IPS DF 6.9 (cell line): ENCODE measurements around the gene NLRC4.

ENCODE experiments used
- DNase-seq: peaks from one replicate; pipeline ENCODE4 v3.0.0-alpha.2; 2013; ENCODE audit warnings: low read depth, low spot score
- H3K27ac ChIP-seq: one replicate; pipeline ENCODE4 v1.5.1; 2013; ENCODE audit warnings: low read length, control low read depth
- H3K27me3 ChIP-seq: 2 replicates; pipeline ENCODE4 v1.6.1; 2013; ENCODE audit warnings: mild to moderate bottlenecking, low read length; ENCODE audit not compliant: control insufficient read depth, insufficient read depth
- H3K36me3 ChIP-seq: 2 replicates; pipeline ENCODE4 v1.6.1; 2013; ENCODE audit warnings: low read length; ENCODE audit not compliant: control insufficient read depth, insufficient read depth
- H3K4me1 ChIP-seq: 2 replicates; pipeline ENCODE4 v1.6.1; 2013; ENCODE audit warnings: low read length; ENCODE audit not compliant: control insufficient read depth, insufficient read depth
- H3K4me3 ChIP-seq: 2 replicates; pipeline ENCODE4 v1.5.1; 2013; ENCODE audit warnings: mild to moderate bottlenecking, low read length
- H3K9me3 ChIP-seq: 2 replicates; pipeline ENCODE4 v1.6.1; 2013; ENCODE audit warnings: low read length, inconsistent platforms; ENCODE audit not compliant: control insufficient read depth, insufficient read depth
- WGBS: extraction: QIAGEN DNeasy Blood & Tissue Kit; methylation state at CpG from one replicate; pipeline ENCODE4 v1.1.7; 2013; ENCODE audit warnings: mixed read lengths, missing lambda C conversion rate; ENCODE audit not compliant: insufficient read length, insufficient coverage; 5-methylcytosine and 5-hydroxymethylcytosine counted together

Gene NLRC4

DNA sequence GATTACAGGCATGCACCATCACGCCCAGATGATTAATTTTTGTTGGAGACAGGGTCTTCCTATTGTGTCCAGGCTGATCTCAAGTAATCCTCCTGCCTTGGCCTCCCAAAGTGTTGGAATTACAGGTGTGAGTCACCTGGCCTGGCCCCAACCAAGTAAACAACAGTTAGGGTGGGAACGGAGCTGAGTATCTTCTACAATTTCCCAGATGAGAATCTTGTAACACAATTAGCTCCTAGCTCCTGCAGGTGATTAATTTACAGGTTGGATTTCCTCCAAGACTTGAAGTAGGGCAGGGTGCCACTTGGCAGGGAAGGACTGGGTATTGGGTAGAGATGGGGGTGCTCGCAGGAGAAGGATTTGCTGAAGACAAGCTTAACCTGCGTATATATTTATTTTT lies 17.8 kb downstream of the NLRC4 start:
- no CpG with 5 or more reads among the region's 4 CpGs for WGBS
- no peak for DNase-seq
- Histone ChIP-seq H3K27ac (no peak overlapping the region), H3K27me3 (no peaks in the 10 kb centered on the region), H3K36me3 (no peaks in the 10 kb centered on the region), H3K9me3 (no peaks in the 10 kb centered on the region), H3K4me1 (no peaks in the 10 kb centered on the region), H3K4me3 (no peak overlapping the region)

DNA sequence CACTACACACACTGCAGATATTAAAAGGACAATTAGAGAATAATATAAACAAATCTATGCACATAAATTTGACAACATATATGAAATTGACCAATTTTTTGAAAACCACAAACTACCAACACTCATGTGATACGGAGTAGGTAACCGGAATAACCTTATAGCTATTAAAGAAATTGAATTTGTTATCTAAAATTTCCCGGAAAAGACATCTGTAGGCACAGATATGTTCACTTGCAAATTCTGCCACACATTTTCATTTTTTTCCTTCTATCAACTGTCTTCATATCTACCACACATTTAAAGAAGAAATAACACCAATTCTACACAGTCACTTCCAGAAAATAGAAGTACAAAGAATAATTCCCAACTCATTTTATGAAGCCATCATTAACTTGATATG lies 22.4 kb downstream of the NLRC4 start:
- no peaks in the 10 kb centered on the region for H3K36me3 ChIP-seq
- no peaks in the 10 kb centered on the region for H3K4me1 ChIP-seq
- H3K4me3 ChIP-seq = no peak overlapping the region
- H3K9me3 ChIP-seq = no peaks in the 10 kb centered on the region
- WGBS = no CpG with 5 or more reads among the region's 3 CpGs
- no peak for DNase-seq
- no peaks in the 10 kb centered on the region for H3K27me3 ChIP-seq
- H3K27ac ChIP-seq = no peak overlapping the region

DNA sequence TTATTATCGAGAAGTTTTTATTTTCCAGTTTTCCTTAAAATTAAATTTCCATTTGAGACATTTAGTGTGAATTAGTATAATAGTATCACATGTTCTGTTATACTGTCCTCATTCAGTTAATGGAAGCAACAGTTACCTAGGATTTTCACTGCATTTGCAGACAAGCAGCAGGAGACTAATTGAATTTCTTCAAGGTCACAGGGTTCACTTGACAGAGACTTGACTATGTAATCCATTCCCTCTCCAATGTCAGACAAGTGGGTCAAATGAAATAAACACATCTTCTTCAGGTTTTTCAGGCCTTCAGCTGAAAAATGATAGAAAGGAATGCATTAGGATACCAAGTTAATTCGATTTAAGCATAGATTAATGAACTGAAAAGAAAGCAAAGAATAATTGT lies 26.7 kb downstream of the NLRC4 start:
- no peak overlapping the region for H3K4me3 ChIP-seq

DNA sequence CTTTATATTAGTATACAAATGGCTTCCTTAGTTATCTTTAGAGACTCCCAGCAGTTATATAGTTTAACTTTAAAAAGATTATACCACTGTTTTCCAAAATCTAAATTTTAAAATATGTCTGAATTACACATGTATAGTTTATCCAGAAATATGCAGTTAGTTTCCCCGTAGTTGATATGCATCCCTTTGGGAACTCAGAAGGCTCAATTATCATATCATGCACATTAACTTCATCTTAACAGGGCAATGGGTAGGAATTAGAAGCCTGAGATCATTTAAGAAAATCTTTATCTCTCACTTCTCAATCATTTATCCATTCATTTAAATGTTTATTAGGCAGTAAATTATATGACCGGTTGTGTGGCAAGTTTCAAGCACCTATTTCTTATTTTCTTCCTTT lies 27.2 kb downstream of the NLRC4 start:
- no peaks in the 10 kb centered on the region for H3K27me3 ChIP-seq
- no peaks in the 10 kb centered on the region for H3K9me3 ChIP-seq
- no peak for DNase-seq
- no peak overlapping the region for H3K27ac ChIP-seq
- no peak overlapping the region for H3K4me3 ChIP-seq
- WGBS = no CpG with 5 or more reads among the region's 2 CpGs
- no peaks in the 10 kb centered on the region for H3K36me3 ChIP-seq
- H3K4me1 ChIP-seq = no peaks in the 10 kb centered on the region

More for the DNA sequence above, 26.7 kb downstream of the NLRC4 start:
- H3K27ac ChIP-seq = no peak overlapping the region
- no peaks in the 10 kb centered on the region for H3K27me3 ChIP-seq
- WGBS = no CpG with 5 or more reads among the region's 2 CpGs
- H3K36me3 ChIP-seq = no peaks in the 10 kb centered on the region
- DNase-seq = no peak
- no peaks in the 10 kb centered on the region for H3K4me1 ChIP-seq
- H3K9me3 ChIP-seq = no peaks in the 10 kb centered on the region

DNA sequence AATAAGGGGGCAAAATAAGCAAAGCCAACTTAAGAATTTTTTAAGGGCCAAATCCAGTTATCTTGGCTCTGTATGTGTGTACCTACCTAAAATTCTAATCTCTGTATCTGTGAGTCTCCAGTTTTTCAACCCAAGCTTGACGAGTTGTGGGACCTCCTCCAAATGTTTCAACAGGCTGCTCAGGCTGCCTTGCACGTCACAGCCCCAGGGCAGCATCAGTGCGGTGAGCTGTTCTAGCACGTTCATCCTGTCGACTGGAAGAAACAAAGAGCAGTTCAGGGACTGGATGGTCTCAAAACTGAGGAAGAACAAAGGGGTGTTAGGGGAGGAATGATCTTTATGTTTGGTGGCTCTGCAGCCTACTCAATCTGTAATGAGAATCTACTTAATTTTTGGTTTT lies 29.4 kb downstream of the NLRC4 start:
- Histone ChIP-seq H3K36me3 (no peaks in the 10 kb centered on the region), H3K27me3 (no peaks in the 10 kb centered on the region), H3K4me3 (no peak overlapping the region), H3K27ac (no peak overlapping the region), H3K4me1 (no peaks in the 10 kb centered on the region), H3K9me3 (no peaks in the 10 kb centered on the region)
- no peak for DNase-seq
- WGBS = no CpG with 5 or more reads among the region's 5 CpGs

DNA sequence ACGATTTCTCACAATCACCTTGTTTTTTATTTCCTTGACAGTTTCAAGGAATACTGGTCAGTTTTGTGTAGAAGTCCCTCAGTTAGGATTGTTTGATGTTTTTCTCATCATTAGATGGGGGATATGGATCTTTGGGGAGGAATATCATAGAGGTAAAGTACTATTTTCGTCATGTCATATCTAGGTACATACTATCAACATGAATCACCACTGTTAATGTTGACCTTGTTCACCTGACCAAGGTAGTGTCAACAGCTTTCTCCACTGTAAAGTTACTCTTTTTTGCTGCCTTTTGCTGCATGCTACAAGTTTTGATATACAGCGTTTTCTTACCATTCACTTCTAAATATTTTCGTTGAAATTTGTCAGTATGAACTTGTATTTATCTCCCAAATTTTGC lies 32.7 kb downstream of the NLRC4 start:
- Histone ChIP-seq H3K4me3 (no peak overlapping the region), H3K36me3 (no peaks in the 10 kb centered on the region), H3K27ac (no peak overlapping the region), H3K4me1 (no peaks in the 10 kb centered on the region), H3K27me3 (no peaks in the 10 kb centered on the region), H3K9me3 (no peaks in the 10 kb centered on the region)
- DNase-seq = no peak
- WGBS = no CpG with 5 or more reads among the region's 4 CpGs

DNA sequence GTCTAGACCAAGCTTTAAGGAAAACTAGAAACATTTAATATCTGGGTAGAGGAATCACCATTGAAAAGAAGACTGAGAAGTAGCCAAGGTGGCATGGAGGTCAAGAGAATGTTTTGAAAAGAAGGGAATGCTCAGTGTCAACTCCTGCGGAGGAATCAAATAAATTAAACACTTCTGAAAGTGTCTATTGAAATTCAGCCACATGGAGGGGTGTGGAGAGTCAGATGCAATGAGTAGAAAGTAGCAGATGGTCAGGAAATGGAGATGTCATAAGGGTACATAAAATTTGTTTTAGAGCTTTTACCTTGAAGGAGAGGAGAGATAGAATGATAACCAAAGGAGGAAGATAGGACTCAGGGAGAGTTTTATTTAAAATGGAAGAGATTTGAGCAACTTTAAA lies 35.1 kb downstream of the NLRC4 start:
- Histone ChIP-seq H3K4me1 (no peaks in the 10 kb centered on the region), H3K36me3 (0 out of 2 replicates have a peak, but pooled peaks cover 2% of the 10 kb centered on the region), H3K9me3 (no peaks in the 10 kb centered on the region), H3K27me3 (no peaks in the 10 kb centered on the region), H3K27ac (no peak overlapping the region), H3K4me3 (no peak overlapping the region)
- no peak for DNase-seq
- WGBS = no CpG with 5 or more reads among the region's 1 CpG

DNA sequence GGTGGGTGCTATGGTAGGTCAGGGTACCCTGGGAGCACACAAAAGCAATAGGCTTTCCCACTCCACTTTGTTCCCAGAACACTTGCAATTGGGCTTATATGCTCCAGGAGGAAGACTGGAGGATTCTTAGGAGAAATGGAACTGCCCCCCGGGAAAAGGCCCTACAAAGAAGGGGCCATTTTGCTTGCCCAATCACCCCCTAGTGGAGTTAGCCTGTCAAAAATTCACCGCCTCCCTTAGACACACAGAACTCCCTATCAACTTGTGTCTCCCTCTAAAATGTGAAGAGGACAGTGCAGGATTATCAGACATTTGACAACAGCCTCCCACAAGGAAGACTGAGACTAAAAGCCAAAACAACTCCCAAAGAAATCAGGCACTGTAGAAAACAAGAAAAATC lies 36.5 kb downstream of the NLRC4 start:
- H3K9me3 ChIP-seq = no peaks in the 10 kb centered on the region
- H3K4me1 ChIP-seq = no peaks in the 10 kb centered on the region
- 0 out of 2 replicates have a peak, but pooled peaks cover 2% of the 10 kb centered on the region for H3K36me3 ChIP-seq
- no peak overlapping the region for H3K4me3 ChIP-seq
- no peaks in the 10 kb centered on the region for H3K27me3 ChIP-seq
- no peak overlapping the region for H3K27ac ChIP-seq
- no CpG with 5 or more reads among the region's 2 CpGs for WGBS
- no peak for DNase-seq

DNA sequence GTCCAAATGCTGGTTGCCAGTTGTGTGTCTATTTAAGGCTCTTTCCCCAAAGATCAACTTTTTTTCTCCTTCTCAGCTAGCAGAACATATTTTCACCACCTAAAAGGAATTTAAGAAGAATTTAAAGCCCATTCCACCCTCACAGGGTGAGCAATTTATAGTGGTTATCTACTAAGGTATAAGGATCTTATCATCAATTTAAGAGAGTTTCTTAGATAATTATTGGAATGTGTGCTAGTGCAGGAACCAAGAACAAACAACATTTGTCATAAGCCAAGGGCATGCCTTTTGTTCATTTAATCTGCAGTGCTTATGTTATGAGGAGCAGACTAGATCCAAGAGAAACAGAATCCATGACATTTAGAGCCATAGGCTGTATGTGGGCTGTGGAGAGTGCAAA lies 37.2 kb downstream of the NLRC4 start:
- Histone ChIP-seq H3K9me3 (no peaks in the 10 kb centered on the region), H3K36me3 (peaks cover 2% of the 10 kb centered on the region; the same call in 1 of the 2 replicates), H3K27ac (no peak overlapping the region)

DNA sequence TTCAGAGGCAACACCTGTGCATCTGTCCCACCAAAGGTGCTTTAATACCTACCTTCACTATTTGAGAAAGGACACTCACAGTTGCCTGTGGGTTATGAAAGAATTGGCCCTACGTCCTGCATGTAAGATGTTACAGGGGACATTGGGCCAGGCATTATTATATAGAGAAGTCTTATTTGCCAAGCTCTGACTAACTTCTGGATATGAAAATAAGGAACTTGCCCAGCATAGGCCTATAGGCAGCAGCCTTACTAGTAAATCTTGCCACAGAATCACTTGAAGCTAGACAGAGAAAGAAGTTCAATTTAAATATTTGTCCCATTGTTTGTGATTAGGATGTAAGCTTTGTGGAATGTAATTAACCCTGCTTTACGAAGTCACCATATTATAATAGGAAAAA lies 41.7 kb downstream of the NLRC4 start:
- Histone ChIP-seq H3K4me3 (no peak overlapping the region), H3K27ac (no peak overlapping the region), H3K4me1 (no peaks in the 10 kb centered on the region), H3K27me3 (no peaks in the 10 kb centered on the region), H3K36me3 (peaks cover 2% of the 10 kb centered on the region; the same call in 1 of the 2 replicates), H3K9me3 (no peaks in the 10 kb centered on the region)
- WGBS = no CpG with 5 or more reads among the region's 2 CpGs
- DNase-seq = no peak

More for the DNA sequence above, 37.2 kb downstream of the NLRC4 start:
- DNase-seq = no peak
- no peak overlapping the region for H3K4me3 ChIP-seq
- H3K27me3 ChIP-seq = no peaks in the 10 kb centered on the region
- no peaks in the 10 kb centered on the region for H3K4me1 ChIP-seq

DNA sequence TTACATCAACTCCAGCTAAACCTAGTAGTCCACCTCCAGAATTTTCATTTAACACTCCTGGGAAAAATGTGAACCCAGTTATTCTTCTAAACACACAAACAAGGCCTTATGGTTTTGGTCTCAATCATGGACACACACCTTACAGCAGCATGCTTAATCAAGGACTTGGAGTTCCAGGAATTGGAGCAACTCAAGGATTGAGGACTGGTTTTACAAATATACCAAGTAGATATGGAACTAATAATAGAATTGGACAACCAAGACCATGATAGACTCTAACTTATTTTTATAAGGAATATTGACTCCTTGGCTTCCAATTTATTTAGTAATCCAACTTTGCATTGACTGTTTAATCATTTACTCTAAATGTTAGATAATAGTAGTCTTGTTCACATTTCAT lies 44.2 kb downstream of the NLRC4 start:
- Histone ChIP-seq H3K27ac (no peak overlapping the region), H3K4me1 (no peaks in the 10 kb centered on the region), H3K4me3 (no peak overlapping the region), H3K36me3 (no peaks in the 10 kb centered on the region; the same call in 1 of the 2 replicates), H3K27me3 (no peaks in the 10 kb centered on the region), H3K9me3 (no peaks in the 10 kb centered on the region)
- no peak for DNase-seq
